Brain pericyte (primary cell): ENCODE measurements around the gene WNT5B.

ENCODE experiments used
- DNase-seq: peaks from one replicate; pipeline ENCODE4 v3.0.0-alpha.2; 2012; ENCODE audit warnings: low read depth, low spot score

Gene WNT5B

DNA sequence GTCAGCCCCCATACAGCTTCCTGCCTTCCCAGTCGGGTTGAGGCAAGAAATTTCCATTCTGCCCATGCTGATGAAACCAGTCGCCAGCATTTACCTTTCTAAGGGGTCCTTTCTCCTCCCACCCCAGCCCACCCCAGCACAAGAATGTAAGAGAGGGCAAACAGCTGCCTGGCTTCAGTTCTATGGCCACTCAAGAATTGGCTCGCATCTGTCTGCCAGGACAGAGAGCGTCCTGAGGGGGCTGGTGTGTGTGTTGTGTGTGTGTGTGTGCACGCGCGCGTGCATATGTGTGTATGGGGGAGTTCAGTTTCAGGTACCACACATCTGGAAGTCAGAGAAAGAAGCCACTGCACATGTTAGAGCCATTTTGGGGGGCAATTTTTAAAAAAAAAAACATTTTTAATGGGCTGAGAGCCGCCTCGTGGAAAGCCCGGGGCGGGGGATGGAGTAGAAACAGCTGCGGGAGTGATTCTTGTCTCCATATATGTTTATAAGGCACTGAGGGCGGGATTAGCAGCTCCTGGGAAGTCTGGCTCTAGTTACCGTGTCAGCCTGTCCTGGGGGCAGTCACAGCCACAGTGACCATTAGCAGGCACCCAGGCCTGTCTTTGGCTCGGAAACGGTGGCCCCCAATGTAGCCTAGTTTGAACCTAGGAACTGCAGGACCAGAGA lies at the start of gene WNT5B:
Gene WNT5B (plus strand): TSS at position 566 of the 672 bp plus-strand sequence. CDS start 2,124 bp downstream, outside the sequence.
- DNase-seq: no peak

DNA sequence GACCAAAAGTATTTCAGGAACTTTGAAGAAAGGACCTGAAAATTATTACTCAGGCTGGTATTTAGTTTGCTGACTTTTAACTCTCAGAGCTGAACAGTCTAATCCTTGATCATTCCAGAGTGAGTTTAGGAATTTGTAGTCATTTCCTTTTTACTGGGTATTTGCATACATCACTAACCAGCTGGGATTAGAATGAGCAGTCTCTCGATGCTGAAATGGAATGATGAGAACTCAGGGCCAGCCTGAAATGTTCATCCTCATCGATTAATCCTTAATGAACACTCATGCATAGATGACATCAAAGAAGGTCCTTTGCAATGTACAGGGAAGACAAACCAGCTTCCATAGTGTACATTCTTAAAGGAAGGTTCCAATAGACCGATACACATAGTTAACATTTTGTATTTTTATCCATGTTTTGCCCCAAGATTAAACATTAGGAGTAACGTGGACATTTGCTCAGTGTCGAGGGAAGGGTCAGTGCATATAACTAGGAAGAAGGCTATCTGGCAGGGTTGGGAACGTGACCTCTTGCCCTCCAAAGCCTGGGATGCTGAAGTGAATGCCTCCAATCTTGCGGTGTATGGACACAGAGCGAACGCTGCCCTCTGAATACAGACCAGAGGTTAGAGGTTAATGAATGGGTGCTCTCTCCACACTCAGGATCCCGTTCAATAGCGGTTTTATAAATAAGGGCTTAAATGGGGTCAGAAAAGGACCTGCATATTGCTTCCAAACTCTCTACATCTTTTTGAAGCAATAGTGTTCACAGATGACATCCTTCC lies 49.2 kb upstream of the WNT5B start:
- no peak for DNase-seq

GRCh38 chr12:1580526-1580925 lies 48.5 kb upstream of the WNT5B start:
- DNase-seq: no peak

- DNase-seq: no peak
These were observed 46.9 kb upstream of the WNT5B start for GRCh38 chr12:1581973-1582708.

DNA sequence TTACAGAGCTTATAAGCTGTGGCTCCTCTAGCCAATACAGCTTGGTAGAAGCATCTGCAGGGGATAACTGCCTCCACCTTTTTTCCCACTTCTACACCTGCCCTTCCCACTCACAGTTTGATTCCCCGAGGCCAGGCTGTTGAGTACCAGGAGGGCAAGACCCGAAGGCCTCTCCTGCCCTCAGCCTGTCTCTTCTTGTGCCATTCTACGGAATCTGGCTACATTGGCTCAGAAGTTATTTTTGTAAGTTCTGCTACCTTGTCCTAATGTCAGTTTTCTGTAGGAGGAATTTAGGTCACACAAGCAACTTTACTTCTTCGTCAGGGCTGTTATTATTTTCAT lies 46.4 kb upstream of the WNT5B start:
- no peak for DNase-seq

GRCh38 chr12:1583421-1584078 lies 45.5 kb upstream of the WNT5B start:
- no peak for DNase-seq

DNA sequence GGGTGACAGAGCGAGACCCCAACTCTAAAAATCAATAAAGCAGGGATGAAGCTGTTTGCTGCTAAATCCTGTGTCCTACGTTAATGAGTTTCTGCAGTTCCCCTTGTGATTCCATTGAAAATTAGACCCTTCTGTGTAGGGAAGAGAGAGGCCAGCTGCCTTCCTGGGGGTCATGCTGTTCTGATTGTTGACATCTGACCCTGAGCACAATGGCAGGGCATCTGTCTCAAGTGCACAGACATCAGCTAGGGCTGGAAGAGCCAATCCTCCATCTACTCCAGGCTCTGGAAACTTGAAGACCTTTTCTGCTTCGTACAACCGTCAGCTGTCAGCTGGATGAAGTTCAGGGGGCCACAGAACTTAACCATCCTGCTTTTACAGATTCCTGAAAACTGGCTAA lies 44.7 kb upstream of the WNT5B start:
- DNase-seq: no peak

- DNase-seq: no peak
These were observed 41.0 kb upstream of the WNT5B start for GRCh38 chr12:1587927-1588574.

DNA sequence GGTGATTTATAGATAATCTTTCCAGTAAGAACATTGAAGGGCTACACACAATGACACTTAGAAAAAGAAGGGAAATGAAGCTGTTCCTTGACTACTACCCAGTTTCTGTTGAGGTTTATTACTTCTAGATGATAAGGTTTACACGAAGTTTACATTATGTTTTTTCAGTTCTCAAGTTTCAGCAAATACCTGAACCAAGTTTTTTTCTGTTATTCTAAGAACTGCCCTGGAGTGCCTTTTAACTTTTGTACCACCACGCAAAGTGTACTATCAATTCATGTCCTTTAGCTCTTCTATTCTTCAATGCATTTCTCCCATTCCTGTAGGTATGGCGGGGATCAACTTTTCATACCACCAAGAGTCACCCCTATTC lies 40.5 kb upstream of the WNT5B start:
- DNase-seq: no peak

DNA sequence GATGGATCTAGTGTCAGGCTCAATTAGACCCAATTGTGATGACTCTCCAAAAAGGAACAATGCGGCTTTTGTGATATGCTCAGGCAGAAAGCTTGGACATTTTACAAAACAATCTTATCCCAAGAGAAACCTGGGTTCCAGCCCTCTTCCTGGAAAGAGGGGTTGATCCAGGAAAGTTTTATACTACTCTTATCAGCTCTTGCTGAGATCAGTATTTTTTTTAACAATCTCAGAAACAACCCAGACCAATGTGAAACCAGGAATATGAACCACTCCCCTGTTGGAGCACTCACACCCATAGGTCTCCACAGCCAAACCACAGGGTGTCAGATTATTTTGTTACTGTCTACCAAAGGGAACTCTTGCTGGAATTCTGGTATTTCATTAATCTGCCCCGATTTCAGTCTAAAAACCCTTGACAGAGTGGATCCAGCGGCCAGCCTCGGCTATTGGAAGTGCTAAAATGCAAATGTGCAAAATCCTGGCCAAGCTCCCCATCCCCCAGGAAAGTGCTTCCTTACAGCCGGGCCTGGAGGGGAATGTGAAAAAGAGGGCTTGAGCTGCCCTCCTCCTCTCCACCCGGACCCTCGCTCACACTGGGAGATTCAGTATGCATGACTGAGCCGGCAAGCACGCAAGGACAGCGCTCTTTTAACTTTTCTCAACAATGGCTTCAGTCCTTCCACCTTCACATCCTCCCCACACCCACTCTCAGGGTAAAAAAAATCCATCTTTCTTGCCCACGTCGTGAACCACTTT lies 38.6 kb upstream of the WNT5B start:
- no peak for DNase-seq

GRCh38 chr12:1591034-1591433 lies 38.0 kb upstream of the WNT5B start:
- no peak for DNase-seq

DNA sequence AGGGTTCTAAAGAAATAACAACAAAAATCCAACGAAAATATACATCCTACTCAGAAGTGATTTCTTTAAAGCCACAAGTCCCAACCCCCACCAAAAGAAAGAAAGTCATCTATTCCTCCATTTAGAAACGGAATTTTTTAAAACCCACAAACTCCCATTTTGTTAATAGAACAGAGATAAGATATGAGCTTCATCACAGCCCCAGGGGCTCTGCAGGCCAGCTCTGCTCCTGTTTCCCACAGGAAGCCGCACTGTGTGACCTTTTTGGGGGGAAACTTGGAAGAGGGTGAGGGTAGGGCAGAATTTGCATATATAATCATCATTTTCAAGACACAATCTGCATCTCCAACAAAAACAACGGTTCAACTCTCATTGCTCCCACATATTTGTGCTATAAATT lies 37.5 kb upstream of the WNT5B start:
- DNase-seq: no peak

DNA sequence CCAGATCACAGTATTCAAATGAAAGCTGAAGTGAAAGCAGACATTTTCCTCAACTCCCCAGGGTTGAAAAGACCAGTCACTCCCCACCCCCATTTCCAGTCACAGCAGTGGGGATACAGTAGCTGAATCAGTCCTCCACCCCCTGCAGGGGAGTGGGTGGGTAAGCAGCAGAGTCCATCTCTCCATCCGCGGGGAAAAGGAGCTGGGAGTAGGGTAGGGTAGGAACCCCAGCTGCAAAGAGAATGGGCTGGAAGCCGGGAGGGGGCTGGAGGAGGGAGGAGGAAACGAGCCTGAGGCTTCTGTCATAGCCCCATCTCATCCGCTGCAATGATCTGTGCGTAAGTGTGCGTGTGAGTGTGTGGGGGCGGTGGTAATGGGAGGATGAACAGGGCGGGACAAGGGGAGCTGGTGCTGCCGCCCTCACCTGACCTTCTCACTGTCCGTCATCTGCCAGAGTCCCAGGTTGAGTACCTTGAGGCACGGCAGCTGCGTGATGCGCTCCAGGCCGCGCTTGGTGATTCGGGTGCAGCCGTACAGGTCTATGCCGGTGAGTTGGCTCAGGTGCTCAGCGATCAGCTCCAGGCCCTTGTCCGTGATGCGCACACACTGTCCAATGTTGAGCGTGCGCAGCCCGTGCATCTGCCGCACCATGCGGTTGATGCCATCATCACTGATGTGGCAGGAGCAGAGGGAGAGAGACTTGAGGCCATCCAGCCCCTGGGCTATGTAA lies 36.4 kb upstream of the WNT5B start:
- no peak for DNase-seq

DNA sequence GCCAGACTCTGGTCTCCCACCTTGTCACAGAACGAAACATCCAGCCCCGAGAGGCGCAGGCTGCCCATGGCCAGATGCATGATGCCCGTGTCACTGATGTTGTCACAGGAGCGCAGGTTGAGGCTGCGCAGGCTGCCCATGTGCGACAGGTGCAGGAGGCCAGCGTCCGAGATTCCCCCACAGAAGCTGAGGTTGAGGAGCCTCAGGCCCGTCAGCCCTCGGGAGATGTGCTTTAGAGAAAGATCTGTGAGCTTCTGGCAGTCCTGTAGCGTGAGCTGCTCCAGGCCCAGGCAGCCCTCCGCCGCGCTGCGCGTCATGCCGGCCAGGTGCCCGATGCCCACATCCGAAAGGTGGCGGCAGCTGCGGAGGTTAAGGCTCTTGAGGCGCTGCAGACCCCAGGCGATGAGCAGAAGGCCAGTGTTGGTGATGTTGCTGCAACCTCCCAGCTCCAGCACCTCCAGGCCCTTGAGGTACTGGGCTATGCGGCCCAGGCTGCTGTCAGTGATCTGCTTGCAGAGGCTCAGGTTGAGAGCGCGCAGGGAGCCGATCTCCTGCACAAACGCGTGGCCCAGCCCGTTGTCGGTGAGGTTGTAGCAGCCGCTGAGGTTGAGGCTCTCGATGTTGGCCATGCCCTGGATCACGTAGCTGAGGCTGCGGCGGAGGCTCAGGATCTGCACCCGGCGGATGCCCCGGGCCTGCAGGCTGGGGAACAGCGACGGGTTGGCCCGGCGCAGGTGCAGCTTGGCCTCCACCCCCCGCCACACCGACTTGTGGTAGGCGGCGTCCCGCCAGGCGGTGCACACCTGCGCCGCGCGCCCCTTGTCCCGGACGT lies 35.6 kb upstream of the WNT5B start:
- DNase-seq: no peak

GRCh38 chr12:1594006-1594260 lies 35.1 kb upstream of the WNT5B start:
- DNase-seq: no peak

GRCh38 chr12:1594261-1595025 lies 34.6 kb upstream of the WNT5B start, which contains the start of gene FBXL14:
Gene FBXL14 (minus strand): TSS chr12:1594581. CDS start chr12:1594066, 515 bp downstream.
- no peak for DNase-seq

DNA sequence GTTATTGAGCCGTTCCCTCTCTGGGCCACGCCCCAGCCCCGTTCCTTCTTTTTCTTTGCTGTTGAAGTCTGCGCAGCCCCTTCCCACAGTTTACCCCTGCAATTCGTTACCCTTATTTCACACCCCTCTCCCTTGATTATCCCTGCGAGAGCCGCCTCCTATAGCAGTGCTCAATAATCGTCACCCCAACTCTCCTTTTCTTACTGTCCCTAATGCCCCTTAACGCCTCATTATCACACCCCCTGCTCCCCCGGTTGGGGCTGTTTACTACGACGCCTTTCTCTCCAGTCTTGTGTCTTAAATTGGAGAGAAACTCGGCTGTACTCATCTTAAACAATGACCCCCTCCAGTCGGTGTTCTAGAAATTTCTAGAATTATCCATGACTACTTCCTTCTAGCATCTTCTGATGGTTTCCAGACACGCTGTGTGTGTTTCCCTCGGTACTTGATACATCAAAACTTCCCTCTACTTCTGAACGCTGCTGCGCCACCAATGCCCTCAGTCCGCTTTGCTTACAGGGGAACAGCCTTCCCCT lies 33.9 kb upstream of the WNT5B start:
- no peak for DNase-seq

GRCh38 chr12:1595690-1596347 lies 33.2 kb upstream of the WNT5B start:
- DNase-seq: no peak
